PC-3 (cell line): ENCODE results near the gene TTC23L. TPM values are rescaled to one million over a fixed set of nuclear protein-coding genes. Genes with fewer than 3 reads are reported as not detected.

Experiments used
- ATAC-seq: fragments of 200-7000 bp; cut with Tn5 transposase; 2 replicates; pipeline ENCODE4 v1.9.1; 2020; ENCODE audit warnings: mild to moderate bottlenecking, moderate library complexity
- BruUV-seq: library from RNA; stranded (reverse); fragments of 400-500 nt; replicated peaks from 2 replicates; lab custom pipeline; 2021; lab: Mats Ljungman, UMichigan
- CTCF ChIA-PET: fragments of 300-600 bp; sonication (Branson Sonifier 250); formaldehyde crosslinking; loops from one replicate; lab custom pipeline; 2022; ENCODE audit warnings: antibody characterized with exemption; lab: Charles Lee
- POLR2A ChIA-PET: fragments of 300-600 bp; sonication (Branson Sonifier 250); formaldehyde crosslinking; loops from one replicate; lab custom pipeline; 2022; ENCODE audit warnings: antibody characterized with exemption; ENCODE audit not compliant: unreplicated experiment; lab: Charles Lee
- DNase-seq: peaks from one replicate; pipeline ENCODE4 v3.0.0-alpha.2; 2015
- H2AFZ ChIP-seq: fragments of 300-600 bp; sonication (generic); 2 replicates; pipeline ENCODE4 v1.6.0; 2016; ENCODE audit warnings: antibody characterized with exemption, low read length
- H3F3A ChIP-seq: fragments of 300-600 bp; sonication (generic); one replicate; pipeline ENCODE4 v1.6.0; 2017; ENCODE audit warnings: antibody characterized with exemption, low read length, control low read depth, mild to moderate bottlenecking; ENCODE audit not compliant: unreplicated experiment
- H3K27ac ChIP-seq: fragments of 300-600 bp; sonication (generic); 2 replicates; pipeline ENCODE4 v1.5.1; 2016; ENCODE audit warnings: mild to moderate bottlenecking, low read length
- H3K27me3 ChIP-seq: fragments of 300-600 bp; sonication (generic); 2 replicates; pipeline ENCODE4 v1.6.1; 2016; ENCODE audit warnings: low read length, mixed read lengths
- H3K36me3 ChIP-seq: fragments of 300-600 bp; sonication (generic); 2 replicates; pipeline ENCODE4 v1.6.1; 2016; ENCODE audit warnings: low read depth, mixed run types, low read length, mixed read lengths
- H3K4me1 ChIP-seq: fragments of 300-600 bp; sonication (generic); 2 replicates; pipeline ENCODE4 v1.5.1; 2016; ENCODE audit warnings: low read length; ENCODE audit not compliant: insufficient read depth
- H3K4me2 ChIP-seq: fragments of 300-600 bp; sonication (generic); 2 replicates; pipeline ENCODE4 v1.6.0; 2016; ENCODE audit warnings: low read length
- H3K4me3 ChIP-seq: fragments of 300-600 bp; sonication (generic); 2 replicates; pipeline ENCODE4 v1.5.1; 2016; ENCODE audit warnings: mild to moderate bottlenecking, low read length, mixed read lengths
- H3K79me2 ChIP-seq: fragments of 300-600 bp; sonication (generic); 2 replicates; pipeline ENCODE4 v1.6.1; 2017; ENCODE audit warnings: low read length, mixed read lengths
- H3K9ac ChIP-seq: fragments of 300-600 bp; sonication (generic); 2 replicates; pipeline ENCODE4 v1.6.0; 2016; ENCODE audit warnings: mild to moderate bottlenecking, low read length
- H3K9me2 ChIP-seq: fragments of 300-600 bp; sonication (generic); replicated peaks from 2 replicates; pipeline ENCODE4 v1.6.1; 2016; ENCODE audit warnings: mixed run types, low read length, mixed read lengths
- H3K9me3 ChIP-seq: fragments of 300-600 bp; sonication (generic); 2 replicates; pipeline ENCODE4 v1.6.1; 2016; ENCODE audit warnings: low read length, mixed read lengths
- H4K20me1 ChIP-seq: fragments of 300-600 bp; sonication (generic); 2 replicates; pipeline ENCODE4 v1.6.1; 2016; ENCODE audit warnings: low read length, mixed read lengths
- CTCF ChIP-seq: fragments of 300-600 bp; sonication (generic); conservative IDR thresholded peaks from 2 replicates; pipeline ENCODE4 v1.5.1; 2017; ENCODE audit warnings: antibody characterized with exemption, low read depth, mild to moderate bottlenecking, low read length
- EZH2 ChIP-seq: fragments of 300-600 bp; sonication (generic); IDR thresholded peaks from one replicate; pipeline ENCODE4 v1.6.1; 2017; ENCODE audit warnings: antibody characterized with exemption, mild to moderate bottlenecking, low read length; ENCODE audit not compliant: unreplicated experiment
- EZH2phosphoT487 ChIP-seq: fragments of 300-600 bp; sonication (generic); IDR thresholded peaks from 2 replicates; pipeline ENCODE4 v1.6.1; 2018; ENCODE audit warnings: mild to moderate bottlenecking, antibody characterized with exemption, low read length, borderline replicate concordance
- intact Hi-C: fragments of 100-400 bp; cut with micrococcal nuclease; formaldehyde crosslinking; loops from 2 replicates; pipeline ENCODE4 v1.9.0; 2023
- total RNA-seq: library from RNA; depleted of rRNA; stranded (reverse); fragments of >200 nt; gene quantifications from 2 replicates; pipeline ENCODE4 v1.2.3, GENCODE V29; 2014

Gene TTC23L
- total RNA-seq, 1 experiment from 2014 or later = 0.84 TPM

GRCh38 chr5:34811706-34812105, 27.3 kb upstream of the TTC23L start:
- H4K20me1 ChIP-seq = no peaks in the 10 kb centered on the region
- no peaks in the 10 kb centered on the region for H3K79me2 ChIP-seq
- H3K4me1 ChIP-seq = no peaks in the 10 kb centered on the region
- ATAC-seq = no peak
- BruUV-seq = no TSS peak
- H3K9me3 ChIP-seq = no peaks in the 10 kb centered on the region
- no peak overlapping the region for H3K27ac ChIP-seq
- no peak overlapping the region for H3K4me2 ChIP-seq
- no peaks in the 10 kb centered on the region for H3K9me2 ChIP-seq
- H3K27me3 ChIP-seq = no peaks in the 10 kb centered on the region
- ChIA-PET POLR2A (no interaction called here), CTCF (no interaction called here)
- no peak overlapping the region for H3K4me3 ChIP-seq
- intact Hi-C loops = no loop called here
- no peak overlapping the region for H3K9ac ChIP-seq
- no peak overlapping the region for H2AFZ ChIP-seq
- DNase-seq = no peak
- no peak for TF ChIP-seq EZH2phosphoT487
- no peak for TF ChIP-seq CTCF
- no peak for TF ChIP-seq EZH2
- peaks cover 29% of the 10 kb centered on the region; the same call in 1 of the 2 replicates for H3K36me3 ChIP-seq
- H3F3A ChIP-seq = no peaks in the 10 kb centered on the region

- Histone ChIP-seq H4K20me1 (no peaks in the 10 kb centered on the region), H3K27ac (no peak overlapping the region), H3F3A (no peaks in the 10 kb centered on the region), H3K27me3 (no peaks in the 10 kb centered on the region), H3K79me2 (no peaks in the 10 kb centered on the region), H3K4me2 (no peak overlapping the region), H3K36me3 (peaks cover 32% of the 10 kb centered on the region; the same call in 1 of the 2 replicates), H2AFZ (no peak overlapping the region), H3K9me3 (no peaks in the 10 kb centered on the region), H3K4me3 (no peak overlapping the region), H3K9ac (no peak overlapping the region), H3K4me1 (no peaks in the 10 kb centered on the region), H3K9me2 (no peaks in the 10 kb centered on the region)
- BruUV-seq = no TSS peak
- intact Hi-C loops = no loop called here
- no peak for ATAC-seq
- ChIA-PET CTCF (no interaction called here), POLR2A (interaction anchor here (0.6 kb wide), 1 partner anchor 286 kb away, joined by 3 read pairs; no protein-coding TSS in a partner anchor)
- DNase-seq = no peak
- TF ChIP-seq EZH2phosphoT487 (no peak), EZH2 (no peak), CTCF (no peak)
Measured at GRCh38 chr5:34813509-34813908, 25.5 kb upstream of the TTC23L start.

- intact Hi-C loops = no loop called here
Measured at GRCh38 chr5:34817558-34818351, 21.2 kb upstream of the TTC23L start.

More at GRCh38 chr5:34817558-34818351, 21.2 kb upstream of the TTC23L start:
- BruUV-seq = no TSS peak
- ATAC-seq (no peak), DNase-seq (no peak)
- no peak overlapping the region for H3K27ac ChIP-seq
- H3K36me3 ChIP-seq = peaks cover 50% of the 10 kb centered on the region
- H3K9me3 ChIP-seq = no peaks in the 10 kb centered on the region
- POLR2A ChIA-PET = no interaction called here
- no peaks in the 10 kb centered on the region for H3K79me2 ChIP-seq
- H3K4me1 ChIP-seq = no peaks in the 10 kb centered on the region
- H3K27me3 ChIP-seq = no peaks in the 10 kb centered on the region
- no peaks in the 10 kb centered on the region for H4K20me1 ChIP-seq
- CTCF ChIA-PET = interaction anchor here (0.6 to 0.7 kb wide), 2 partner anchors 9 to 1261 kb away, joined by 3 read pairs; no protein-coding TSS in a partner anchor
- no peaks in the 10 kb centered on the region for H3K9me2 ChIP-seq
- no peak overlapping the region for H2AFZ ChIP-seq
- no peak for TF ChIP-seq EZH2phosphoT487
- no peak for TF ChIP-seq EZH2
- no peak overlapping the region for H3K9ac ChIP-seq
- H3F3A ChIP-seq = no peaks in the 10 kb centered on the region
- H3K4me3 ChIP-seq = no peak overlapping the region
- no peak overlapping the region for H3K4me2 ChIP-seq
